ENCODE data around the gene RYR2.

The RYR2 gene

GRCh38 chr1:237134929-237135328, 92.9 kb downstream of the RYR2 start:
- TF ChIP-seq CTCF (IDR thresholded peaks at IDR 0.05; ENCODE audit: borderline replicate concordance, insufficient read depth, low read depth, low read length) = no peak
- H3K4me3 ChIP-seq (ENCODE audit: low read depth, low read length) = no peak overlapping the region

- no peak overlapping the region for H3K4me3 ChIP-seq (ENCODE audit: low read depth, low read length)
- TF ChIP-seq CTCF (IDR thresholded peaks at IDR 0.05; ENCODE audit: borderline replicate concordance, insufficient read depth, low read depth, low read length) = no peak
Measured at GRCh38 chr1:237138551-237138950, 96.6 kb downstream of the RYR2 start.

GRCh38 chr1:237139732-237140131, 97.7 kb downstream of the RYR2 start:
- TF ChIP-seq CTCF (IDR thresholded peaks at IDR 0.05; ENCODE audit: borderline replicate concordance, insufficient read depth, low read depth, low read length) = no peak
- no peak overlapping the region for H3K4me3 ChIP-seq (ENCODE audit: low read depth, low read length)

- no peak for TF ChIP-seq CTCF (IDR thresholded peaks at IDR 0.05; ENCODE audit: borderline replicate concordance, insufficient read depth, low read depth, low read length)
- no peak overlapping the region for H3K4me3 ChIP-seq (ENCODE audit: low read depth, low read length)
Measured at GRCh38 chr1:237140986-237141385, 99.0 kb downstream of the RYR2 start.

GRCh38 chr1:237141502-237141901, 99.5 kb downstream of the RYR2 start:
- TF ChIP-seq CTCF (IDR thresholded peaks at IDR 0.05; ENCODE audit: borderline replicate concordance, insufficient read depth, low read depth, low read length) = no peak
- no peak overlapping the region for H3K4me3 ChIP-seq (ENCODE audit: low read depth, low read length)

- TF ChIP-seq CTCF (IDR thresholded peaks at IDR 0.05; ENCODE audit: borderline replicate concordance, insufficient read depth, low read depth, low read length) = no peak
- no peak overlapping the region for H3K4me3 ChIP-seq (ENCODE audit: low read depth, low read length)
Measured at GRCh38 chr1:237145379-237146135, 103.6 kb downstream of the RYR2 start.

GRCh38 chr1:237146241-237146640, 104.3 kb downstream of the RYR2 start:
- no peak overlapping the region for H3K4me3 ChIP-seq (ENCODE audit: low read depth, low read length)
- no peak for TF ChIP-seq CTCF (IDR thresholded peaks at IDR 0.05; ENCODE audit: borderline replicate concordance, insufficient read depth, low read depth, low read length)
